Activated naive CD4-positive, alpha-beta T cell (primary cell): Measurements from ENCODE around the gene ABCC4.

Experiments
- DNase-seq, 4 experiments: peaks; one replicate each; lab custom pipeline; 2025; lab: John Stamatoyannopoulos, UW

The ABCC4 gene

DNA sequence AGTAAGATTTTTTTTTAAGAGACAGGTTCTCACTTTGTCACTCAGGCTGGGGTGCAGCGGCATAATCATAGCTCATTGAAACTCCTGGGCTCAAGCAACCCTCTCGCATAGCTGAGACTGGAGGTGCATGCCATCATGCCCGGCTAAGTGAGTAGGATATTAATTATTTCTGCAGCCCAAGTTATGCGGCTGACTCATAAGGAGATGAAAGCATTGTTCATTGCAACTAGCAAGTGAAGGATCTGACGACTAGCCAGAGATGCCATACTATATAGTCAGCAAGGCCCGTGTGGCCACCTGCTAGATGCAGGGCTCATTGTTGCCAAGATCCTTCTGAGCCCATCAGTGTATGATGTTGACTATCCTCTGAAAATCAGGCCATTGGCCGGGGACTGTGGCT is 45.2 kb downstream of the ABCC4 start:
- no peak for DNase-seq

DNA sequence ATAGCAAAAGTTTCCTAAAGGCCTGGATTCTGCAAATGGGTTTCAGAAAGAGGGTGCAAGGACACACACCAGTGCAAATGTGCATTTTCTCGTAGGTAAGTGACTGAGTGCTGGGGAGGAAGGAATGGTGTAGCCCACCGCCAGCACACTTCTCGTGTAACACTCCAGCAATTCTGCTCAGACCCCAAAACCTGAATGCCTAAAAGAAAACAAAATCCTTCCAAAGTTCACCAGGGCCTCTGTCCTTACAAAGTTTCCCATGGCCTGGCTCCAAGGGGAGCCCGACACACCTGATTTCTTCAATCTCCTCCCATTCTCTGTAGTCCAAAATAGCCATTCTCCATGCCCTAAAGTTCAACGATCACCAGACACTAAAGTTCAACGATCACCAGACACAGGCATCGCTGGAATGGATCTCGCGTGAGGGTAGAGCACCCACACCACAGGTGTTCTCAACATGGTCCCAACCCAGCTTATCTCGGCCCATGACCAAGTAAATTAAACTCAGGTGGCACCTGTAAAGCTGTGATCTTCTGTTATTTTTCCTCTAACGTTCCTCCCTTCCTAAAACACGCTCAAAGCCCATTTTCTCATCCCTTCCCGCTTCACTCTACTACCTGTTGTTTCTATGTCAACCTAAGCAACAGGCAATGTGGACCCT is 46.0 kb downstream of the ABCC4 start:
- no peak for DNase-seq

DNA sequence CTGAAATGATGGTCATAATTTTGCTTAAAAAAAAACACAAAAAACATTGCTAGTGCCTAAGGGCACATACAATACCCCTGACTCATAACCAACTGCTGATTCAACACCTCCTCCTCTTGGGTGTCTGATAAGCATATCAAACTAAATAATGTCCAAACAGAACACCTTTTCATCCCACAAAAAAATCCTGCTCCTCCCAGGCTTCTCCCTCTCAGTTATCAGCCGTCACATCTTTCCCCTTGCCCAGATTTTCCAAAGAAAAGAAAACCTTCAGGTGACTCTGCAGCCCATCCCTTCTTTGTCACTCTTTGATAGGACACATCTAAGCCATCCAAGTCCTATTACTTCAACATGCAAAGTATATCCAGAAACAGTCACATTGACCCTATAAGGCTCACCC is 46.9 kb downstream of the ABCC4 start:
- no peak for DNase-seq

DNA sequence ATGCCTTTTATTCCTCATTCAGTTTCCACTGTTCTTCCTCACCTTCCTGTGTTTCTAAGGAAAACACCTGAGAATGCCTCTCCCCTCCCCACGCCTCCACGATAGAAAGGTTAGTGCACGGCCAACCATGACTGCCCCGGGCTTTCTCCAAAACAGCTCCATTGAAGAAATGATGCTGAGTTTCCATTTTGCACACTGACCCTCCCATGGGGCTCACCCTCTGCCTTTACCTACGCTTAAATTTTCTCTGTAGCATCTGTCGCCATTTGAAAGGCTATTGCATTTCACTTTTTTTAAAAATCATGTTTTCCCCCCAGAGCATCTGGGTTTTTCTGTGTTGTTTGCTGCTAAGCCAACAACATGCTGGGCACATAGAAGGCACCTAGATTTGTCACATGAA is 48.2 kb downstream of the ABCC4 start:
- DNase-seq: no peak

DNA sequence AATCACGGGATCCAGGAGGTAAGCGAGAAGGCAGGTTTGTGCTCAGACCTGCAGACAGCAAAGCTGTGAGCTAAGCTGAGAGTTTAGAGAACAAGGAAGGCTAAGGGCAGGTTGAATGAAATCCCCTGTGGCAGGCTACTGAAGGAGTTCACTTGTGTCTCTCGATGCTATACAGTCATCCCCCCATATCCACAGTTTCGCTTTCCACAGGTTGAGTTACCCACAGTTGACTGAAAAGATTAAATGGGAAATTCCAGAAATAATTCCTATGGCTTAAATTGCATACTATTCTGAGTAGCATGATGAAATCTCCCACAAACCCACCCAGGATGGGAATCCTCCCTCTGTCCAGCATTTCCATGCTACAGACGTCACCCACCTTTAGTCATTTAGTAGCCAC is 49.6 kb downstream of the ABCC4 start:
- no peak for DNase-seq

DNA sequence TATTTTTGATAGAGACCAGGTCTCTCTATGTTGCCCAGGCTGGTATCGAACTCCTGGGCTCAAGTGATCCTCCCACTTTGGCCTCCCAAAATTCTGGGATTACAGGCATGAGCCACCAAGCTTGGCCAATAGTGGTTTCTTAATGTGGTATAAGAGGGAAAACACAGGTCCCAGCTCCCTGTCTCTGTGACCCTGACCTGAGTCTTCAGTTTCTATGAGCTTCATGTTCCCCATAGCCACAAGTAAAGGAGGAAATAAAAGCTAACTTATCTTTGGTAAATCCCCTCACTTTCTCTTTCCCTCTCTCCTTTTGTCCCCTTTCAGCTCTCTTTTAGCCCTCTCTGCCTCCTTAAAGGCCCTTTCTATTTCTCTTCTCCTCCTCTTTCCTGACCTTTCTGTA is 50.3 kb downstream of the ABCC4 start:
- no peak for DNase-seq

DNA sequence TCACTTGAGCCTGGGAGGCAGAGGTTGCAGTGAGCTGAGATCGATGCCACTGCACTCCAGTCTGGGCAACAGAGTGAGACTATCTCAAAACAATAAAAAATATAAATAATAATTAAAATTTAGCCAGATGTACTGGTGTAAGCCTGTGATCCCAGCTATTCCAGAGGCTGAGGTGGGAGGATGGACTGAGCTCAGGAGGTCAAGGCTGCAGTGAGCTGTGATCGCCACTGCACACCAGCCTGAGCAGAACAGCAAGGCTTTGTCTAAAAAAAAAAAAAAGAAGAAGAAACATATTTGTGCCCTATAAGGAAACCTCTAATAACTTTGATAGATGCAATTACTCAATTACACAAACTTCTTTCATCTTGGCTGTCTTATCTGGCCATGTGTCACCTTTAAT is 52.3 kb downstream of the ABCC4 start:
- DNase-seq: no peak

DNA sequence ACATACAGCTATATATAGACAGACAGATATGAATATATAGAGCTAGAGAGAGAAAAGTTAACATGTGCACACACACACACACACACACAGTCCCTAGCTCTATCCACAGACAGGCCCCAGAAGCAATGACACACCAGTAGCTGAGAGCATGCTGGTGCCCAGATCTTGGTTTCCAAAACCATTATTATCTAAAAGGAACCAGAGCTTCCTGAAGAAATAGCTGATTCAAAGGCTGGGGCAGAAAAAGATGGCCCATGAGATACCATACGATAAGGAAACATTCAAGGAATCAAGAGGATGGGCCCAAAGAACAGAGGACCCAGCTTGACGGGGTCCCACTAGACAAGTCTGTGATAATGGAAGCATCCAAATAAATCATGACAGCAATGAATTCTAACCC is 53.4 kb downstream of the ABCC4 start:
- DNase-seq: no peak

DNA sequence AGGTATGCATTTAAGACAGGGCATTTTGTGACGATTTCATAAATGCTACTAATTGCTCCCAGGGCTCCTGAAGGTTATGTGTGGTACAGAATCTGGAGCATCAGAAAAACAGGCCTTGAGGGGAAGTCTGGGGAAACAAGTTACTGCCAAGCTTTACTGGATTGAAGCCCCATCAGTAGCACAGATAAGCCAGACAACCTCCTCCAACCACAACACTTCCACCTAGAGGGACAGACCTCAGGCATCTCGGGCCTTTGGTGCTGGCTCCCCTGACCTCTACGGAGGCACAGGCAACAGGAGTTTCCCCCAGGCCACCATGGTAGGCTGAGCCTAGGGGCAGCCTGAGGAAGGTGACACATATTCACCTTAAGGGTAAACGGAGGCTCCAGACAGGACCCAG is 54.1 kb downstream of the ABCC4 start:
- DNase-seq: no peak

DNA sequence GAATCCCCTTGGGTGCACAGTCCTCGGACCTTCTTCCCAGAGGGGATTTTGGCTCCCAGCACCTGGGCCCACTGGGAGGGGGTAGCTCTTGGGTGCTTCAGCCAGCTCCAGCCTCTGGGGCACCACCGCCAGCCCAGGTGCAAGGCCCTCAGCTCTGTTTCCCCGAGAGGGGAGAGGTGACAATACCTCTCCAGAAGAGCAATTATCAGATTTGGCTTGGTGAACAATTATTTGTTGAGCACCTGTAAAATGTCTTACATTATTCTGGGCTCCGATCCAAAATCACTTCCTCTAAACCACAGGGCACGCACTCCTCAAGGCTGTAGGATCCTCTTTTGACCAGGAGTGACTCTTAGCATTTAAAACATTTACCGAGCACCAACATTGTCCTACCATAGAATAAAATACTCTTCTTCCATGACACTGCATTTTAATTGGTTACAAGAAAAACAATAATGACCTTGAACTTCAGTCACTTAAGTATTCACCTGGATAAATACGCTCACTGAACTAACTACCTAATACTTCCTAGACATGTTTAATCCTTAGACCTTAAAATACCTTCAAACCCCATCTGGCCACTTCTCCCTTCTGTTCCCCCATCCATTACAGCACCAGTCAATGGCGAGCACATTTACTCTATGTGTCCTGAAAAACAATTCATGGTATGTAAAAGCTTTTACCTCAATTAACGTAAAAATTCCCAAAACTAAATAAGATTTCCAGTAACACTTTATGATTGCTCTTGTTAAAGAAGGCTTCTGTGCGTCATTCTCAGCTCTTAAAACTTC is 54.8 kb downstream of the ABCC4 start:
- no peak for DNase-seq

DNA sequence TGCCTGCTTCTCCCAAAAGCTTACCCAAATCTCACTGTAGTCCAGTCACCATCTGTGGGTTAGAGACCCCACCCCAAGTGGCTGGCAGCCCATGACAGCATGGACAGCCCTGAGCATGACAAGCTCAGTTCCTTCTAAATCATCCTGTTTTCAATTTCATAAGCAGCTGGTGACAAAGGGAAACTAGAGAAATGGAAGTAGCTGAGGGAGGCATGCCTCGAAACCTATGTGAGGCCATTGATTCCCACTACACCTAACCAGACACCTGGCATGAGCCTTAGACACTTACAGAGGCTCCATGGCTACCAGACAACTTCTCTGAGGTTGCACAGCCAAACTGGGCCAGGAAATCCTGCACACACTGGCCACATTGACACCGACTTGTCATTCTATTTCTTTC is 56.2 kb downstream of the ABCC4 start:
- no peak for DNase-seq

DNA sequence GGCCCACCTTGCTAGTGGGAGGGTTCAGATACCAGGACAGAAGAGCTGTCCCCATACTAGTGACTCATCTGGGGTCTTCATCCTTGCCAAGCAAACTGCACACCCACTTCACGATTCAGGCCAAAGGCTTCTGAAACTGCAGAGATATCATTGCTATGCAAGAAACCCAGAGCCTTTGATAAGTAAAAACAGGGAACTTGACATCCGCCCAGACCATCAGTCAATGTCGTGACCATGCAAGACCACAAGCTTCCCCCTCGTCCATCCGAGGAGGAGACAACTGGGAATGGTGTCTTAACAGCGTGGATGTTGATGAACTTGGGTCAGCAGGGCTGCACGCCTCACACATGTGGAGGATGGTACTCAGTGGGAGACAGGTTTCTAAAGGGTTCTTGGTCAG is 58.0 kb downstream of the ABCC4 start:
- no peak for DNase-seq

DNA sequence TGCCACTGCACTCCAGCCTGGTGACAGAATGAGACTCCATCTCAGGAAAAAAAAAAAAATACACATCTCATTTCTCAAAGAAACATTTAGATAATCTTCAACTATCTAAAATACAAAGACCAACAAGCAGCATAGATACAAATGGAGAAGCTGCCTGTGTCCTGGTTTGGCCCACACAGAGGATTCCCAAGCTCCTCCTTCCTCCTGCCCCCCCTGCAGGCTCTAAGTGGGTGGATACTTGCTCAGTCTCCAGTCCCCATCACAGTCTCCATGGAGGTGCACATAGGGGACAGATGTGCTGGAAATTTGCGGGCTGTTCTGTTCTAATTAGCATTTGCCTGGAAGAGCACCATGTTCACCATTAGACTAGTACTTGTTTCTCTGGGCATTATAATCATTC is 59.9 kb downstream of the ABCC4 start:
- no peak for DNase-seq

DNA sequence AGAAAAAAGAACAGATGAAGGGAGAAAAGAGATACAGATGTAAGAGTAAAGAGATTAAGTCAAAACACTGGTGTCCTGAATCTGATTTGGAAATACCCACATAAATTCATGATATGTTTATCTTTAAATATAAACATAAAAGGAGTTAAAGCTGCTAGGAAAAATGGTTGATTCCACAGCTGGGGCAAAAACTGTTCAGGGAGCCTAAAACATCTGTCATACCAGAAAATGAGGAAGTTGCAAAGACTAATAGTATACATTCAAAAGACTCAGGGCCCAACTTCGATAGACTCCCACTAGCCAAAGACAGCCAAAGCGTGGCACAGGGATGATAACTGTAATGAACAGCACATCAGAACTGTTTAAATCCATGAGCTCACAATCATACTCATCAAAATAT is 62.0 kb downstream of the ABCC4 start:
- DNase-seq: no peak

DNA sequence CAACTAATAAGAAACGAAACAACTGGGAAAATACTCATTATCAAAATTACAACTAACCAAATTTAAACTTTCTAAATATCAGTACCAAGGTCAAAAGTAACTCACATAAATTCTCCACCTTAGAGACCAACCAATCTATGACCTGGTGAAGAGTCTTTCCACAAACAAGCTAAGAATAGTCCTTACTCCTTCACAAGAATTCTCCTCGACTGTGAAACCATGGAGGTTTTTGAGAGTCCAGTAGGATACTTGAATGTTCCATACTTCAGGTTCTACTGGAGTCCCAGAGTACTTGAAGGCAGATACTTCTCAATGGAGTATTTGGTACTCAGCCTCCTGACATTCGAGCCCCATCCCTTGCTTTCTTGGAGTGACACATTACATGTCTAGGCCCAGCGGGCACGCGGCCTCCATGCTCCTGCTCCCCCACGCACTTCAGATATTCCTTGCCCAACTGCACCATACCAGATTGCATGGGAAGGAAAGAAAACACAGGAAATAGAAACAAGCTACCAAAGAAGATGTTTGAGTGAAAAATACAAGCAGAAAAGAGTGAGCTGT is 63.9 kb downstream of the ABCC4 start:
- DNase-seq: no peak

DNA sequence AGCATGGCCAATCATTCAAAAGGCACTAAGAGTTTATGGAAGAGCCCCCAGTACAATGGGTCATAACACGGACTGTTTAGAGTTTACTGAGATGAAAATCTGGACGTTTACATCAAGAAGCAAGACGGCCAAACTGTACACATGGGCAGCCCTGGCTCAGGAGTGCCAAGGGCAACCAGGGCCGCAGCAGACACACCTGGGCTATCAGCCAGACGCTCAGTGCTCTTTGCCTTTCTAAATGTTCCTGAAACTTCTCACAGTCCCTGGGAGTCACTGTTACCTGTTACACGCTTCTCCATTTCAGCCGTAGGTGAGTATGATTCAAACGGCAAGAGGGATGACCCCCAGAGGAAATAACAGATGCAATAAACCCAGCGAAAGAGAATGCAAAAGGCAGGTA is 64.5 kb downstream of the ABCC4 start:
- DNase-seq: no peak

DNA sequence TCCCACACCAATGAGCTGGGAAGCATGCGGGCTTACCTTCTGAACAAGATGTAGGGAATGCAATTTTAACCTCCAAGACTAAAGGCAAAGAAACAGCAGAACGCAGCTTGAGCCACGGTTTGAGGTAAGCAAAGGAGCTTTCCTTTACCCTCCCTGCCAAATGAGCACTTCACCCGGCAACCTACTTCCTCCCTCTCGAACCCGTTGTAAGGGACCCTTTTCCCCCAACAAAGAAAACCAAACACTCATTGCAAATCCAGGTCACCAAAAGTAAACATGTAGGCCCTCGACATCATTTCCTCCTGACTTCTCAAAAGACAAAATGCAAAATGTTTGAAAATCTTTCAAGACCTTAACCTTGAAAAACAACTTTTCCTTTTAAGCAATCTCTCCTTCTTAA is 65.3 kb downstream of the ABCC4 start:
- no peak for DNase-seq

DNA sequence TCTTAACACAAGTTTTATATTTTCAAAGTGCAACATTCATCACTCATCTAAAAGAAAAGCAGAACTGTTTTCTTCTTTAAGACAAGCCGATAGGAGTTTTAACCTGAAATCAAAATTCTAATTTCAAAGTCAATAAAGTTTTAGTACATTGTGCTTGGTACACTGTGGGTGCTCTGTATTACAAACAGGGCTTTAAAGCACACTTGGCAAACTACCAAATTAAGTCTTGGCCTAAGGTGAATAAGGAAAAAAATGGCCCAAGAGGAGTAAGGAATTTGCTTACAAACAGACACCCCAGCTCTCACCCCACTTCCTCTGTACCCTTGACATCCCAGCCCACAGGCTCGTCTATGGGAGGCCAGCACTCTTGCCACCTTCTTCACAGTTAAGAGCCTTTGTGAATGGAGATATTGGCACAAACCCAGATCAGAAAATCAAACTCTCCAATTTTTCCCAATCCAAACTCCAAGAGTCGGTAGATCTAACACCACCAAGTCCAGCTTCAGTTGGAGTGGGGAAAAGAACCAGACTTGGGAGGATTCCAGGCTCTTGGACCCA is 66.0 kb downstream of the ABCC4 start:
- no peak for DNase-seq

DNA sequence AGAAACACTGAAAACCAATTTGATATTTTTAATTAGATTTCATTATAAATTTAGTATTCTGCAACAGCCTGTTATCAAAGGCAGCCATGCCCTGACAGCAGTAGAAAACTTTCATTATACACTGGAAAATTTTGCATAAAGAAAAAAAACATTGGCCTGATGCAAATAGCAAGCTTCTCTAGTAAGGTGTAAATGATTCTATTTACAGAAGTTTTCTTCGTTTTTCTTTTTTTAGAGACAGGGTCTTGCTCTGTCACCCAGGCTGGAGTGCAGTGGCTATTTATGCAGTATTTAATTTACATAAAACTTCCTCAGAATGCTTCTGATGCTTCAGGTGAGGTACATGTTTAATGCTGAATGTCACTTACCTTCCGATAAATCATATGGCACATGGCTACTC is 67.0 kb downstream of the ABCC4 start:
- DNase-seq: no peak

DNA sequence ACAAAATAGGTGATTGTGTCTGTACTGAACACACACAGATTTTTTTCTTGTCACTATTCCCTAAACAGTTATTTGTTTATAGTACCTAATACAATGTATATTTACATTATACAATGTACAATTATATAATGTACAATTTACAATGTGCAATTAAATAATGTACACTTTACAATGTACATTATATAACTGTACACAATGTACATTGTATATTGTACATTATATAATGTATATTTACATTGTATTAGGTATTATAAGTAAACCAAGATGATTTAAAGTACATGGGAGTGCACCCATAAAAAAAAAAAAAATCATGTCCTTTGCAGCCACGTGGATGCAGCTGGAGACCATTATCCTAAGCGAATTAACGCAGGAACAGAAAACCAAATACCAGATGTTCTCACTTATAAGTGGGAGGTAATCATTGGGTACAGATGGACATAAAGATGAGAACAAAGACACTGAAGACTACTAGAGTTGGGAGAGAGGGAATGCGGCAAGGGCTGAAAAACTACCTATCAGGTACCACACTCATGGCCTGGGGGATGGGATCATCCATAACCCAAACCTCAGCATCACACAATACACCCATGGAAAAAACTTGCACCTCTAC is 68.1 kb downstream of the ABCC4 start:
- no peak for DNase-seq

DNA sequence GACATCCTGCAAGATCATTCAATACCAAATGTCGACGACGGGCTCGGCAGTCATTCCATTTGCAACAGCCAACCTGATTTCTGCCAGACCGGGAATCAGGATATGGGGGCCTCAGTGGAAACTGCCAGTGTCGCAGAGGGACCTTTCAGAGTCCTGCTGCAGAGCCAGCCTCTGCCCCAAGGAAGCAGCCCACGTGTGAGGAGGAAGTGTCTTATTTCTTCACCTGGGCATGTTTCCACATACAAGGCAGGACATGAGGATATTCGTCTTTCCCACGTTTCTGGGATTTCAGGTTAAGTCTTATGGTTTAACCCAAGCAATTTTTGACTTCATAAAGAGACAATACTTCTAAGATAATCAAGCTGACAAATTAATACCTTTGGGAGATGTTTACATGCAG is 69.9 kb downstream of the ABCC4 start:
- no peak for DNase-seq

DNA sequence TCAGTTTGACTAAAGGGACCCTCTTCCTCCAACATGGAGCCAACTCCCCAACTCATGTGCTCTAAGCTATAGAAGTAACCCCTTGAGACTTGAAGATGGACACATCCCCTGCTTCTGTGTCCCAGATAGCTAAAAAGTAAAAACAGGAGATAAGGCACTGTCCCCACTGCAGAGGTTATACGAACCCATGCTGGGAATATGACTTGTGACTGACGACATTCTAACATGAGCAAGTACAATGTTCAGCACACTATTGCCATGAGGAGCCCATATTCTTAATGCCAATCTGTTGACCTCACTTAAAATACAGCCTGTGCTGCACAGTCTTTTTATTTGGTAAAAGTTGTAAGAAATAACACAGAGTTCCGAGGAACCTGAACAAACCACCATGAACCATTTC is 71.4 kb downstream of the ABCC4 start:
- DNase-seq: no peak

DNA sequence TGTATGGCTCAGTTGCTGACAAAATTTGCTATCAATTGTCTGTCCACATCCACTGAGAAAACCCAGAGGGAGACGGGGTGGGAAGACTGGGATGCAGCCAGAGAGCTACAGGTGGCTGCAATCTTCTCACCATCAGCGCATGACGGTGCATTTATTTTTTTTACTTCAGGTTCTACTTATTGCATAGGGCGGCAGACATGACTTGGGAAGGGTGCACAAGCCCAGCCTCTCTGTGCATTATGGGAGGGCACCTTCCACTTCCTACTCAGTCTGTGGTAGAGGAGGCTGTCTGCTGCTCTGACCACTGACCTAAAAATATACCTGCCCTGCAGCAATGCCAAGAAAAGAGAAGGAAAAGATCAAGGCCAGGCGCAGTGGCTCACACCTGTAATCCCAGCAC is 73.1 kb downstream of the ABCC4 start:
- no peak for DNase-seq
